NCI-H446 treated with DMSO at 0.1 percent for 48 hours (cell line): Measurements from ENCODE around the gene SIGLEC9.

Experiments used
- DNase-seq: peaks from one replicate; lab custom pipeline; 2025; lab: John Stamatoyannopoulos, UW

Gene SIGLEC9

GRCh38 chr19:51124729-51125128, at the start of gene SIGLEC9:
Gene SIGLEC9, plus strand, starts transcription at chr19:51124906. Its CDS starts 69 bp downstream, at chr19:51124975.
- DNase-seq, result no peak

DNA sequence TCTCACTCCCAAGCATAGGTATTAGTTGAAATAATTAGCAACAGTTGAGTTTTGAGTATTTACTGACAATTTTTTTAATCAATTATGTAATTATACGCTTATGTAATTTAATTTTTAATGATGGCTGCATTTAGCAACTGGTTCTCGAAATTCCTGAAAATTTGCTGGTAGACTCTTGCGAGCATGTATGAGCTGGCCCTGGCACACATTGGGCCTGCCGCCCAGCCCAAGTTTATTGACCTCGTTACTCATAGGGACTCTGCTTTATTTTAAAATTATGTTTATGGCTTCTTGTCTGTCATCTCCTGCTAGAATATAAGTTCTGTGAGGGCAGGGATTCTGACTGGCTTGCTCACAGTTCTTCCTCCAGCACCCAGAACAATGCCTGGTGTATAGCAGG, 48.7 kb upstream of the SIGLEC9 start:
- no peak for DNase-seq

DNA sequence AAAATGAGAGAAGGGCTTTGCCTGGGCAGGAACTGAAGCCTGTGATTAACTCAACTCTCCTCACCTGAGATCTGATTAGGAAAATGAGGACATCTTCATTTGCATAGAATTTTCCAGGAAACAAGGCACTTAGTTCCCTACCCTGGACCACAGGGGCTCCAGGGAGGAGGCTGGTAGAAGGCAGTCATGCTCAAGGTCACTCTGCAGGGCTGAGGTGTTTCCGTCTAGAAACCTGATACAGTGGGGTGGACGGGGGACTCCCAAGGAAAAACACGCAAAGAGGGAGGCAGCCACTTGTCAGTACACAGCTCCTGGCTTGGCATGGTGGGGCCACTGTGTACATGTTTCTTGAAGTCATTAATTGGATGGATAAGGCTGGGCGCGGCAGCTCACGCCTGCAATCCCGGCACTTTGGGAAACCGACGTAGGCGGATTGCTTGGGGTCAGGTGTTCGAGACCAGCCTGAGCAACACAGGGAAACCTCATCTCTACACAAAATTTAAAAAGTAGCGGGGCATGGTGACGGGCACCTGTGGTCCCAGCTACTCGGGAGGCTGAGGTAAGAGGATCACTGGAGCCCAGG, 48.0 kb upstream of the SIGLEC9 start:
- DNase-seq, result no peak

- no peak for DNase-seq
Observed at GRCh38 chr19:51078104-51078503, 46.6 kb upstream of the SIGLEC9 start.

DNA sequence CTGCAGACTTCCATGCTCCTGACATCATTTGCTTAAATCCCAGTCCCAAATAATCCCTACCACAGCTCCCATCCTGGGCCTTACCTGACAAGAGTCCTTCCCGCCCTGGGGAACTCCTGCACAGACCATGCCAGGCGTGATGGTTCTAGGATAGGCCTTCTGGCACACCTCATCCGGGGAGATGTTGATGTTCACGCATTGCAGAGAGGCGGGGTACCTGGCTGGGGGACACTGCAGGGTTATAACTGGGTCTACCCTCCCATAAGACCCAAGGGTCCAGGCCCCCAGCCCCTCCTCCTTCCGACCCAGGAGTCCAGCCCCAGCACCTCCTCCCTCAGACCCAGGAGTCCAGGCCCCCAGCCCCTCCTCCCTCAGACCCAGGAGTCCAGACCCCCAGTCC, 46.0 kb upstream of the SIGLEC9 start:
- DNase-seq, result no peak

DNA sequence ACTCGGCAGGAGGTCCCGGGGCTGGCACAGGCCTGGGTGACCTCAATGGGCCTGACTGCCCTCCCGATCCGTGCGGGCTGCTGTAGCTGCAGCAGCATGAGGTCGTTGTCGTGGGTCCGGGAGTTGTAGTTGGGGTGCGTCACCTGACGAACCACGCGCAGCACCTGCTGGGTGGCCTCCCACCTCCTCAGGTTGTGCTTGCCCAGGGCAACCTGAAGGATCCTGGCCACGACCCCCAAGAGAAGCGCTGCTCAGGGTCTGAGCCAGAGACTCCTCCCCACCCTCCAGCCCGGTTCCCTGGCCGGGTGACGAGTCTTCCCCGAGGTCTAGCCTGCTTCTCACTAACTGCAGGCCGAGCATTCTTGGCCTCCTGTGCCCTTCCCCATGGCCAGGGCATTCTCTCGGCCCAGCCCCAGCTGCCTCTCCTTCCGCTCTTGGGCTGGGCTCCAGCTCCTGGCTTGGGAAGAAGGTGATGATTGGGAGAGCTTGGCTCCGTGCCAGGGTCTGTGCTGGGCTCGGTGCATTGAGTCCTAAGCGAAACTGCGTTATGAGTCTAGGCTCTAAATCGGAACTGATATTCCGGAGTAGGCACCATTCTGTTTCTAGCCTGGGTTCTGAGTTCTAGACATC, 45.1 kb upstream of the SIGLEC9 start:
- DNase-seq, result no peak

GRCh38 chr19:51081476-51081875, 43.2 kb upstream of the SIGLEC9 start:
- no peak for DNase-seq

DNA sequence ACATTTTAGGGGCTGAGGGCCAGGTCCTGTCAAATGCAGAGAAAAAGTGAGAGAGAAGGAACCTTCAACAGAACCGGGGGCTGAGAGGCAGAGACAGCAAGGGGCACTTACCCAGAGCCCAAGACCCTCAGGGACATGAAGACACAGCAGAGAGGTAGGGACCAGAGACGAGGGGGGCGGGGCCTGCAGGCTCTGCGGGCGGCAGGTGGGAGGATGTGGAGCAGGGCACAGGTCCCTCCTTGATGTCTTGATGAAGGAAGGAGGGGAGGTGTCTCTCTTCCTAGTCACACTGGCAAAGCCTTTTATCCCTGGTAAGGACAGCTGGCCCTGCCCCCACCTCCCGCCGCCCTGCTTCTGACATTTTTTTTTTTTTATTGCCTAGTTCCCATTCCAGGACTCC, 42.1 kb upstream of the SIGLEC9 start, which contains the start of gene KLK14:
Gene KLK14 (minus strand): TSS at position 277 of the 400 bp plus-strand sequence. CDS start 273 bp downstream, at position 4.
- DNase-seq, result no peak

GRCh38 chr19:51083181-51083580, 41.5 kb upstream of the SIGLEC9 start:
- no peak for DNase-seq

DNA sequence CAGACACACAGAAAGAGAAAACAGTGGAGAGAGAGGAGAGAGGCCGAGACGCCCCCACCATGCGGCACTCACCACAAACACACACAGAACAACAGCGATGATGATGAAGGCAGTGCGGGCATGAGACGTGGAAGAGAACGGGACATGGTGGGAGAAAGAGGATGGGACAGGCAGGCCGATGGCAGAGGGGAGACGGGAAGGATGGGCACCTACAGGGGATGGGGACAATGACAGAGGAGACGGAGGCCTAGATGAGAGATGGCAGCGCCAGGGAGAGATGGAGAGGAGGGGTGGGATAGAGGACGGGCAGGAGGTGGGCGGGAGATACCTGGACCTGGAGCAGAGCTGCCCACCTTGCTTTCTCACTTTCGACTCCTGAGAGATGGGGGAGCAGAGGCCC, 40.9 kb upstream of the SIGLEC9 start:
- DNase-seq, result no peak

DNA sequence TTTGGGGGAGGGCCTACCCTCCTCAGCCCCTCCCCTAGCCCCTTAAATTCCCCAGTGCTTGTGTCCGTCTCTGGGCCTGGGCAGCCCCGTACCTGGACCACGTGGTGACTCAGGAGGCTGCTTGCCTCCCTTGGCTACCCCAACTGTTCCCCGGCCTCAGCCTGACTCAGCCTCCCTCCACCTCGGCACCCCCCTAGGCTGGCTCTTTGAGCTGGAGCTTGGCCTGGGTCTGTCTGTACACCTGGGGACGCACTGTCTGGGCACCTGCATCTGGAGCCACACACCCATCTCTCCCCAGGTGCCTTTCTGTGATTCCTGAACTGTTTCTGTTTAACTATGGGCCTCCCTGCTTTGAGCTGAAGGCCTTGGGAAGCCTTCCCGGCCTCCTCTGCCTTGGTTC, 40.2 kb upstream of the SIGLEC9 start:
- no peak for DNase-seq

GRCh38 chr19:51086153-51086850, 38.4 kb upstream of the SIGLEC9 start:
- DNase-seq, result no peak

- no peak for DNase-seq
Observed at GRCh38 chr19:51089786-51090185, 34.9 kb upstream of the SIGLEC9 start.

DNA sequence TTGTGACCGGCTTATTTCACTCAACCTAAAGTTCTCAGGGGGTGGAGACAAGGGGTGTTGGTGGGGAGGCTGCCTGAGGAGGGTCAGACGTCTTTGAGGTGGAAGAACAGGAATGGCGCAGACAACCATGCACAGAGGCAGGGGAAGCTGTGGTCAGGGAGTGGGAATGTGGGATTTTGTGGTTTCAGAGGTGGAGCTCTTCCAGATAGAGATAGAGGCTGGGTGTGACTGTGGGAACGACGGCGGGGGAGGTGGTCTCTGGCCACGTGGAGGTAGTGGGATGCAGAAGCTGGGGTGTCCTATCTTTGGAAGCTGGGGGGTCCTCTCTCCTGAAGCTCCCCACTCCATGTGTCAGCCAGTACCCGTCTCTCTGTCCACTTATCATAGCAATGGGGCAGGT, 34.2 kb upstream of the SIGLEC9 start:
- no peak for DNase-seq

GRCh38 chr19:51091126-51091525, 33.6 kb upstream of the SIGLEC9 start:
- DNase-seq, result no peak

GRCh38 chr19:51091895-51092873, 32.5 kb upstream of the SIGLEC9 start:
- no peak for DNase-seq

DNA sequence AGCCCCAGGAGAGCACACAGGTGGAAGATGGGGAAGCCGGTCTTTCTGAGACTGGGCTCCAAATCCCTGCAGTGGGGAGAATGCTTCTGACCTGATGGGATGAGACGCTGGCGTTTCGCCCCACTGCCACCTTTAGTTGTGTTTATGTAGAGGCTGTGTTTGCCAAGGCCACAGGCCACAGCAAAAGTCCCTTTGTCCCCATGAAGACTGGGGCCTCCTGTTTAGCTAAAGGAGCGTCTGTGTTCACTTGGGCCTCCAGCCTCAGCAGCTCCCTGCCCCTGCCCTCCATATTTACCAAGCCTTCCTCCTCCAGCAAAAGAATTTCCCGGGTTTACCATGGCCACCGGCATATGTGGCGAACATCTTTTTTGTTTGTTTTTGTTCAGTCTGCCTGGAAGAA, 31.6 kb upstream of the SIGLEC9 start:
- DNase-seq, result no peak

DNA sequence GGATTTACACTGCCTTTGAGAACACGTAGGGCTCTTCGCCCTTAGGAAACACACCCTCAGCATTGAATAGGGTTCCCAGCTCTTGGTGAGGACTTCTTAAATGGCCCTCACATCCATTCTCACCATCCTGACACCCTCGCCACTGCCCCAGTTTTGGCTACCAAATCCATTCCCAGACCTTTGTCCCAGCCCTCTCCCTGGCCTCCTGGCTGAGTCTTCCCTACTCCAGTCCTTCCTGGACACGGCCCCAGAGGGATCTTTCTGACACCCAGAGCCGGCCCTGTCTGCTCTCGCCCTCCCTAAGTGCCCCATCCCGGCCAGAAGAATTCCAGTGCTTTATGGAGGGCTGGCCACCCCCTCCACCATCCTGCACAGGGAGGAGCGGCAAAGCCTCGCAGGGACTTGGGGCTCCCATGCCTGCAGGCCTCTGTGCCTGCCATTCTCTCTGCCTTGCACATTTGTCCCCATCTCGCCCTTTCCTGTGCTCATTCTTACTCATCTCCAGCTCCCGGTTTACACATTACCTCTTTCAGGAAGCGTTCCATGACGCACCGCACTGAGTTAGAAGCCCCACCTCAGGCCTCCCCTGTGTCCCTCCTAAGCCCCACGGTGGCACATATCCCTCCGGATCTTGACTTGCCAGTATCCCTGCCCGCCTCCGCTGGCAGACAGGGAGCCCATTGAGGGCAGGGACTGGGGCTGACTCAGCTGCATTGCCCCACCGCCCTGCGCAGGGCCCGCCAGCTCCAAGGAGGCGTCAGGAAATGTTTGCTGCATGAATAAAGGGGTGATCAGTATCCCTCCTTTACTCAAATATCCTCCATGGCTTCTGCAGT, 31.0 kb upstream of the SIGLEC9 start:
- DNase-seq, result no peak

- no peak for DNase-seq
Observed at GRCh38 chr19:51094696-51095279, 29.9 kb upstream of the SIGLEC9 start.

DNA sequence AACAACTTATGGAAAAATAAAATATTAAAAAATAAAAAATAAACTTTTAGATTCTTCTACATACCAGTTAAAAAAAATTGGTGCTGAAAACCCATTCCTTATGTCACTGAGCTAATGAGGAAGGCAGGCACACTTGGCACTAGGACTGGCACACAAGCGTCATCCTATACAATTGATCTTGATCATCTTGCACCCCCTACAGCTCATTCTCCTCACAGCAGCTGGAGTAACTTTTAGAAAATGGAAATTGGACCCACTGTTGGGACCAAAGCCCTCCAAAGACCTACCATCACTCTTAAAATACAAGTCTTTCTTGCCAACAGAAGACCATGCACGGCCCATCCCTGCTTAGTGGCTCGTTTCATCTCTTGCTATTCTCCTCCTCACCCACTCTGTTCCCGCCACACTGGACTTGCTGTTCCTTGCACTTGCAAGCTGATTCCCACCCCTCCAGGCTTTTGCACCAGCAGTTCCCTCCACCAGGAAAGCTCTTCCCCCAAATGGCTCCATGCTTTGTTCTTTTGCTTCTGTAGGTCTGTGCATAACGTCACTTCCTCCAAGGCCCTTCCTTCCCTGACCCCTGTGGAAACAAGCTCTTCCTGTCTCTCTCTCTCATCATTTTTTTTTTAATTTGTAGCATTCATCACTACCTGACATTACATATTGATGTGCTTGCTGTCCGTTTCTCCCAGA, 28.1 kb upstream of the SIGLEC9 start:
- DNase-seq, result no peak
